Heart left ventricle (tissue), 16 donors: ENCODE results near the gene HIC1. TPM values are rescaled to one million over a fixed set of nuclear protein-coding genes. Genes with fewer than 3 reads are reported as not detected.

Experiments used
- ATAC-seq, 4 donors: fragments of 200-7000 bp; cut with Tn5 transposase; one replicate each; pipeline ENCODE4 v1.9.1; 2020 to 2022; ENCODE audit warnings: moderate library complexity in 4 of 4, mild to moderate bottlenecking in 3 of 4, moderate number of reproducible peaks in 1 of 4
- DNase-seq, 5 donors: peaks; one replicate each; pipeline ENCODE4 v3.0.0-alpha.2; 2020
- H3K27ac ChIP-seq, 12 donors: fragments of 200-600 bp; sonication (generic) in 4 of 12; one replicate each; pipeline versions ENCODE4 v1.5.0 to v1.8.0; 2016 to 2022; ENCODE audit warnings: mild to moderate bottlenecking in 2 of 12
- H3K27me3 ChIP-seq, 9 donors: fragments of 200-600 bp; sonication (generic) in 2 of 9; one replicate each; pipeline versions ENCODE4 v1.5.1 to v1.8.0; 2016 to 2022; ENCODE audit warnings: mild to moderate bottlenecking in 3 of 9
- H3K36me3 ChIP-seq, 9 donors: fragments of 200-600 bp; sonication (generic) in 2 of 9; one replicate each; pipeline versions ENCODE4 v1.5.0 to v1.8.0; 2018 to 2022; ENCODE audit warnings: mild to moderate bottlenecking in 2 of 9
- H3K4me1 ChIP-seq, 12 donors: fragments of 200-600 bp; sonication (generic) in 4 of 12; one replicate each; pipeline versions ENCODE4 v1.5.0 to v1.8.0; 2016 to 2022; ENCODE audit warnings: mild to moderate bottlenecking in 3 of 12
- H3K4me3 ChIP-seq, 12 donors: fragments of 200-600 bp; sonication (generic) in 4 of 12; one replicate each; pipeline versions ENCODE4 v1.5.0 to v1.8.0; 2017 to 2022; ENCODE audit warnings: mild to moderate bottlenecking in 9 of 12, moderate library complexity in 4 of 12
- H3K9me3 ChIP-seq, 12 donors: fragments of 200-600 bp; sonication (generic) in 4 of 12; one replicate each; pipeline versions ENCODE4 v1.5.0 to v1.8.0; 2016 to 2022; ENCODE audit warnings: mild to moderate bottlenecking in 1 of 12
- POLR2A ChIP-seq, 2 donors: fragments of 450-650 bp; IDR thresholded peaks; one replicate each; pipeline ENCODE4 v1.6.1; 2017; ENCODE audit warnings: antibody characterized with exemption in 2 of 2, mild to moderate bottlenecking in 2 of 2, moderate library complexity in 2 of 2
- WGBS, 4 donors: extraction: QIAGEN DNeasy Blood & Tissue Kit in 2 of 4; methylation state at CpG; one replicate each; pipeline versions ENCODE4 v1.1.5 to v1.1.7; 2013 to 2018; 5-methylcytosine and 5-hydroxymethylcytosine counted together
- intact Hi-C, 10 donors: fragments of 100-400 bp; cut with DNase I; formaldehyde crosslinking; loops; one replicate each; pipeline versions ENCODE4 v1.11.1 to v1.14.2; 2022
- microRNA counts, 2 donors: library from miRNA; unstranded; fragments of <30 nt; microRNA quantifications; one replicate each; lab custom pipeline; 2016
- microRNA-seq, 4 donors: library from miRNA; unstranded; fragments of <30 nt; microRNA quantifications; one replicate each; pipeline versions ENCODE4 to v1.2.0, GENCODE V29; 2017 to 2020
- polyA plus RNA-seq, 2 donors: library from polyadenylated mRNA; stranded (reverse); fragments of 200-250 nt; gene quantifications; one replicate each; pipeline ENCODE4 v1.2.3, GENCODE V29; 2013
- total RNA-seq, 9 donors: library from RNA; depleted of rRNA in 2 of 9; stranded (reverse); fragments of >200 nt in 2 of 9; fragmentation: NEBNext Ultra II Directional in 3 of 9; extraction: Animal tissue kit (Norgen Biotek cat#: 25700) in 3 of 9; gene quantifications; one replicate each; pipeline versions ENCODE4 v1.1.0 to v1.2.4, GENCODE V29; 2016 to 2023
- TF ChIP-seq, protein P1 (sequence below), 12 donors: fragments of 200-600 bp; sonication (generic) in 4 of 12; IDR thresholded peaks; one replicate each; pipeline versions ENCODE4 v1.5.0 to v1.8.0; 2018 to 2022; ENCODE audit warnings: antibody characterized with exemption in 12 of 12, mild to moderate bottlenecking in 5 of 12
- donor health status: ischemic (EF 13 %, LVEDD 7.1; RV severe dilation, severe dysfunction).
- donor health status: healthy with polysubstance abuse.
- donor health status: DM: no; HTN: yes; CAD: no.
- donor health status: DM: no; HTN: no; CAD: no.
- donor health status: ischemic (EF 25% LVEDD 6.9; RV normal size, moderate dysfunction).
- donor health status: ischemic (EF 25% LVEDD 5.7; RV mildly dilated, moderate dysfunction).
- donor health status: healthy.
- donor health status: DM: yes; HTN: yes; CAD: no.
- donor health status: ischemic (EF 35%, LVEDD 5.7; RV mildly dilated, moderate dysfunction).
- donor health status: nonischemic (EF 11% LVEDD 7.7; RV severe dilation, severe dysfunction).
- donor health status: DM: yes; HTN: yes; CAD: no.
- donor health status: PGD.
- donor health status: ischemic (EF 29% LVEDD 5.4; RV normal size, mild dysfunction).
- donor health status: nonischemic (EF 23%, LVEDD 6.1; RV moderate dilation, normal function).

The HIC1 gene
- total and polyA plus RNA-seq, 11 donors = 8.3 to 29.6 (median 14.2) TPM

GRCh38 chr17:2110436-2110835, 55.5 kb downstream of the HIC1 start:
- no peak for ATAC-seq

DNA sequence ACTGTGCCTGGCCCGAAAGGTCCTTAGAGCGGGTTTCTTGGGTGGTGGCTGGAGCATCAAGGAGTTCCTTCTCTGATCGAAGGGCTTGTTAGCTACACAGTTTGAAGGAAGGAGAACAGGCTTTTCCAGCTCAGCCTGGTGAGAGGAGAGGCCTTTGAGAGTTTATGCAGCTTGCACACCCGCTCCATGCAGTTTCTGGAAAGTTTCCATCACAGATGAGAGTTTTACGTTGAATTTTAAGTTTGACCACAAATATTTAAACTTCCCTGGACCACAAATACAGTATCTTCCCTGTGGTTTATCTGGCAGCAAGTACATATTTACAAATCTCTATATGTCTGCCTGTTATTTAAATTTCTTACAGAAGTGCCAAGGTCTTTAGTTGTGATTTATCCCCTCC, 56.8 kb downstream of the HIC1 start:
- Histone ChIP-seq H3K27ac (no peak overlapping the region), H3K27me3 (no peaks in the 10 kb centered on the region), H3K9me3 (no peaks in the 10 kb centered on the region), H3K4me1 (peaks cover 0 to 20% (median 12%) of the 10 kb centered on the region in 12 donors), H3K36me3 (no peaks in the 10 kb centered on the region), H3K4me3 (no peak overlapping the region)
- DNase-seq (no peak), ATAC-seq (no peak)
- WGBS, 4 donors = 92 to 98% (median 95%) methylated on average over 5 of the region's 5 CpGs
- intact Hi-C loops = loop anchor here in 1 of 10 donors (5.0 kb wide), 1 partner anchor 51 kb away; no protein-coding TSS in a partner anchor
- no peak for TF ChIP-seq POLR2A (IDR thresholded peaks at IDR 0.05)

More at GRCh38 chr17:2110436-2110835, 55.5 kb downstream of the HIC1 start:
- intact Hi-C loops = loop anchor here in 1 of 10 donors (5.0 kb wide), 1 partner anchor 52 kb away; no protein-coding TSS in a partner anchor
- 93 to 97% (median 95%) methylated on average over 6 of the region's 6 CpGs for WGBS, 4 donors
- Histone ChIP-seq H3K9me3 (no peaks in the 10 kb centered on the region), H3K4me1 (peaks cover 0 to 32% (median 23%) of the 10 kb centered on the region in 12 donors), H3K4me3 (no peak overlapping the region), H3K27ac (no peak overlapping the region), H3K27me3 (no peaks in the 10 kb centered on the region), H3K36me3 (no peaks in the 10 kb centered on the region)
- no peak for DNase-seq
- TF ChIP-seq, protein P1, sequence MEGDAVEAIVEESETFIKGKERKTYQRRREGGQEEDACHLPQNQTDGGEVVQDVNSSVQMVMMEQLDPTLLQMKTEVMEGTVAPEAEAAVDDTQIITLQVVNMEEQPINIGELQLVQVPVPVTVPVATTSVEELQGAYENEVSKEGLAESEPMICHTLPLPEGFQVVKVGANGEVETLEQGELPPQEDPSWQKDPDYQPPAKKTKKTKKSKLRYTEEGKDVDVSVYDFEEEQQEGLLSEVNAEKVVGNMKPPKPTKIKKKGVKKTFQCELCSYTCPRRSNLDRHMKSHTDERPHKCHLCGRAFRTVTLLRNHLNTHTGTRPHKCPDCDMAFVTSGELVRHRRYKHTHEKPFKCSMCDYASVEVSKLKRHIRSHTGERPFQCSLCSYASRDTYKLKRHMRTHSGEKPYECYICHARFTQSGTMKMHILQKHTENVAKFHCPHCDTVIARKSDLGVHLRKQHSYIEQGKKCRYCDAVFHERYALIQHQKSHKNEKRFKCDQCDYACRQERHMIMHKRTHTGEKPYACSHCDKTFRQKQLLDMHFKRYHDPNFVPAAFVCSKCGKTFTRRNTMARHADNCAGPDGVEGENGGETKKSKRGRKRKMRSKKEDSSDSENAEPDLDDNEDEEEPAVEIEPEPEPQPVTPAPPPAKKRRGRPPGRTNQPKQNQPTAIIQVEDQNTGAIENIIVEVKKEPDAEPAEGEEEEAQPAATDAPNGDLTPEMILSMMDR (IDR thresholded peaks at IDR 0.05) = no peak
- no peak for TF ChIP-seq POLR2A (IDR thresholded peaks at IDR 0.05)

MicroRNAs encoded within 50 kb of the gene (microRNA counts, 767-probe panel; counts per million panel counts)
- 3,791 to 4,062 counts per million in 2 donors for microRNA hsa-miR-132-3p (lab: Ali Mortazavi, UCI)
- microRNA hsa-miR-212-3p (lab: Ali Mortazavi, UCI) = 71.6 to 1,411 counts per million in 2 donors

Small RNAs within 50 kb of the gene (microRNA-seq; reads per million reads assigned to microRNA genes)
- gene MIR132 = 667 to 1,086 (median 916) reads per million in 4 donors
- 24.0 to 28.6 (median 26.6) reads per million in 4 donors for gene MIR212

Other genes starting within 250 kb of the HIC1 start
- gene SMYD4, start 225.2 kb upstream of the HIC1 start, total RNA-seq = 10 to 100 TPM in 3 of 9 donors, 1 to 10 TPM in 6; 5.2 to 15.9 (median 8.3) TPM
- gene SMYD4, start 225.2 kb upstream of the HIC1 start, polyA plus RNA-seq = 1 to 10 TPM; 5.6 to 6.5 TPM
- gene RPA1, start 225.1 kb upstream of the HIC1 start, total RNA-seq = 10 to 100 TPM; 20.1 to 87.4 (median 64.6) TPM
- gene RPA1, start 225.1 kb upstream of the HIC1 start, polyA plus RNA-seq = 10 to 100 TPM; 10.4 to 35.0 TPM
- gene RTN4RL1, start 29.8 kb upstream of the HIC1 start, total RNA-seq = 1 to 10 TPM; 1.7 to 4.2 (median 2.7) TPM
- gene RTN4RL1, start 29.8 kb upstream of the HIC1 start, polyA plus RNA-seq = 1 to 10 TPM; 2.2 to 4.9 TPM
- gene DPH1, start 24.9 kb upstream of the HIC1 start, total RNA-seq = 10 to 100 TPM; 14.0 to 38.1 (median 27.6) TPM
- 10 to 100 TPM; 18.8 to 23.4 TPM for gene DPH1, start 24.9 kb upstream of the HIC1 start, polyA plus RNA-seq
- 10 to 100 TPM; 16.0 to 30.2 (median 20.0) TPM for gene OVCA2, start 13.1 kb upstream of the HIC1 start, total RNA-seq
- gene OVCA2, start 13.1 kb upstream of the HIC1 start, polyA plus RNA-seq = 10 to 100 TPM; 26.6 to 52.4 TPM
- 10 to 100 TPM; 12.2 to 38.6 (median 22.1) TPM for gene SMG6, start 248.7 kb downstream of the HIC1 start, total RNA-seq
- gene SMG6, start 248.7 kb downstream of the HIC1 start, polyA plus RNA-seq = 10 to 100 TPM; 14.7 to 27.2 TPM
- gene SRR, start 248.8 kb downstream of the HIC1 start, total RNA-seq = 10 to 100 TPM in 5 of 9 donors, 1 to 10 TPM in 4; 7.2 to 19.7 (median 11.6) TPM
- gene SRR, start 248.8 kb downstream of the HIC1 start, polyA plus RNA-seq = 1 to 10 TPM; 2.9 to 6.9 TPM